GM12878 (cell line): Measurements from ENCODE around the gene ELFN2. TPM values are rescaled to one million over a fixed set of nuclear protein-coding genes. Genes with fewer than 3 reads are reported as not detected.

ENCODE experiments used
- ATAC-seq: fragments of 200-7000 bp; cut with Tn5 transposase; 3 replicates; pipeline ENCODE4 v1.9.1; 2020; ENCODE audit warnings: mild to moderate bottlenecking, moderate library complexity
- BruUV-seq: library from RNA; stranded (reverse); fragments of 400-500 nt; replicated peaks from 2 replicates; lab custom pipeline; 2021; lab: Mats Ljungman, UMichigan
- CTCF ChIA-PET: fragments of 300-600 bp; sonication (Branson Sonifier 250); formaldehyde crosslinking; extraction: SDS; loops from one replicate; lab custom pipeline; 2021; ENCODE audit warnings: inconsistent platforms; lab: Yijun Ruan, JAX
- POLR2A ChIA-PET: fragments of 350-600 bp; formaldehyde crosslinking; extraction: SDS; loops from one replicate; lab custom pipeline; 2021; ENCODE audit warnings: inconsistent platforms; lab: Charles Lee
- RAD21 ChIA-PET: fragments of 300-600 bp; sonication (Branson Sonifier 250); formaldehyde crosslinking; loops from one replicate; lab custom pipeline; 2023; ENCODE audit warnings: antibody characterized with exemption; ENCODE audit not compliant: unreplicated experiment; lab: Charles Lee
- SMC1A ChIA-PET: fragments of 300-600 bp; sonication (Branson Sonifier 250); formaldehyde crosslinking; loops from one replicate; lab custom pipeline; 2023; ENCODE audit not compliant: unreplicated experiment, uncharacterized antibody; lab: Charles Lee
- DNase-seq: peaks from one replicate; pipeline ENCODE4 v3.0.0-alpha.2; 2011; ENCODE audit warnings: low read depth, low spot score
- FAIRE-seq: peaks from 3 replicates; lab custom pipeline; 2011; peaks lifted over from hg19 to GRCh38; lab: Jason Lieb, UNC
- H2AFZ ChIP-seq: 2 replicates; pipeline ENCODE4 v1.6.0; 2011; ENCODE audit warnings: low read depth, low read length, control low read depth; ENCODE audit not compliant: control insufficient read depth
- H3K27ac ChIP-seq: 2 replicates; pipeline ENCODE4 v1.5.1; 2011; ENCODE audit warnings: control low read depth; ENCODE audit not compliant: control insufficient read depth, insufficient read depth
- H3K27me3 ChIP-seq, 2 experiments: replicated peaks in 1 of 2; 2 replicates each; pipeline versions ENCODE4 v1.6.0 to v1.6.1; 2011; ENCODE audit warnings: low read length in 1 of 2; ENCODE audit not compliant: control insufficient read depth in 2 of 2, insufficient read depth in 2 of 2
- H3K36me3 ChIP-seq, 2 experiments: 2 replicates each; pipeline ENCODE4 v1.5.1; 2011; ENCODE audit warnings: low read length in 1 of 2; ENCODE audit not compliant: control insufficient read depth in 2 of 2, insufficient read depth in 2 of 2
- H3K4me1 ChIP-seq: 2 replicates; pipeline ENCODE4 v1.6.1; 2011; ENCODE audit warnings: mild to moderate bottlenecking, low read length, moderate library complexity, mixed read lengths; ENCODE audit not compliant: control insufficient read depth, insufficient read depth
- H3K4me2 ChIP-seq: 2 replicates; pipeline ENCODE4 v1.6.0; 2011; ENCODE audit warnings: control low read depth; ENCODE audit not compliant: control insufficient read depth, insufficient read depth
- H3K4me3 ChIP-seq: fragments of 200-600 bp; sonication (generic); 2 replicates; pipeline ENCODE4 v1.5.1; 2016
- H3K79me2 ChIP-seq: 2 replicates; pipeline ENCODE4 v1.6.0; 2011; ENCODE audit warnings: low read length; ENCODE audit not compliant: control insufficient read depth, insufficient read depth
- H3K9ac ChIP-seq: 2 replicates; pipeline ENCODE4 v1.8.0; 2011; ENCODE audit warnings: low read length, control low read depth, mixed read lengths; ENCODE audit not compliant: control insufficient read depth, insufficient read depth
- H3K9me3 ChIP-seq: replicated peaks from 3 replicates; pipeline ENCODE4 v1.5.1; 2011; ENCODE audit warnings: mild to moderate bottlenecking, low read length; ENCODE audit not compliant: control insufficient read depth, insufficient read depth
- H4K20me1 ChIP-seq: 2 replicates; pipeline ENCODE4 v1.6.0; 2011; ENCODE audit not compliant: control insufficient read depth, insufficient read depth
- BCL3 ChIP-seq: IDR thresholded peaks from 2 replicates; pipeline ENCODE4 v1.6.1; 2011; ENCODE audit warnings: borderline replicate concordance, low read depth, mild to moderate bottlenecking, moderate library complexity, low read length; ENCODE audit not compliant: insufficient read depth, poor library complexity, severe bottlenecking
- FOXK2 ChIP-seq: fragments of 450-650 bp; IDR thresholded peaks from 2 replicates; pipeline ENCODE4 v1.6.1; 2017; ENCODE audit warnings: mild to moderate bottlenecking, moderate library complexity
- NR2F1 ChIP-seq: fragments of 450-650 bp; conservative IDR thresholded peaks from 2 replicates; pipeline ENCODE4 v1.6.1; 2017; ENCODE audit warnings: mild to moderate bottlenecking
- REST ChIP-seq: IDR thresholded peaks from 2 replicates; pipeline ENCODE4 v1.6.1; 2012; ENCODE audit warnings: mild to moderate bottlenecking, low read depth, low read length
- SMC3 ChIP-seq: IDR thresholded peaks from 2 replicates; pipeline ENCODE4 v1.6.1; 2011; ENCODE audit warnings: low read length, improper control_type of control experiment, borderline replicate concordance
- WGBS: methylation state at CpG from one replicate; pipeline ENCODE4 v1.1.6; 2016; ENCODE audit warnings: low lambda C conversion rate; ENCODE audit not compliant: insufficient replicate concordance, insufficient coverage; ENCODE audit errors: missing lambda C conversion rate; 5-methylcytosine and 5-hydroxymethylcytosine counted together
- in situ Hi-C: fragments of 300-500 bp; cut with MboI; formaldehyde crosslinking; loops from 9 replicates; pipeline ENCODE4 v1.14.3; 2018; ENCODE audit warnings: mixed read lengths
- intact Hi-C: fragments of 100-400 bp; cut with micrococcal nuclease; formaldehyde crosslinking; loops from one replicate; pipeline ENCODE4 v1.14.2; 2022; ENCODE audit not compliant: unreplicated experiment
- polyA plus RNA-seq, 11 experiments: library from polyadenylated mRNA; depleted of rRNA in 4 of 11; unstranded in 6 of 11; stranded (reverse) in 5 of 11; fragments of >200 nt; fragmentation: Nextera tagmentation in 4 of 11; fragmentation: Illumina TruSeq in 1 of 11; extraction: Ambion mirVana in 4 of 11; extraction: Trizol in 1 of 11; gene quantifications; 1 replicate in 1 of 11; 2 replicates in 10 of 11; pipeline versions ENCODE4 v1.2.1 to v1.2.3, GENCODE V29; 2011 to 2016; ENCODE audit warnings: inconsistent platforms in 2 of 11, missing spikeins in 2 of 11, low read depth in 1 of 11
- total RNA-seq, 4 experiments: library from RNA; depleted of rRNA in 3 of 4; stranded (reverse); fragments of >200 nt in 3 of 4; fragmentation: Illumina TruSeq in 1 of 4; extraction: Trizol in 1 of 4; gene quantifications; 2 replicates each; pipeline versions ENCODE4 v1.2.1 to v1.2.3, GENCODE V29; 2013 to 2021

ELFN2 gene
- total and polyA plus RNA-seq, 10 of the 15 experiments (the other 5 are each of a cell fraction or from before 2014, with no cell fraction given), result 0.03 to 0.05 TPM; not detected in 8

- in situ Hi-C loops, result no loop called here
Measured at GRCh38 chr22:37363261-37363992, 63.9 kb downstream of the ELFN2 start.

More at GRCh38 chr22:37363261-37363992, 63.9 kb downstream of the ELFN2 start:
- SMC1A ChIA-PET, result no interaction called here
- H3K4me1 ChIP-seq, result no peaks in the 10 kb centered on the region; the same call in 1 of the 2 replicates
- TF ChIP-seq BCL3, result no peak
- TF ChIP-seq SMC3, result no peak
- TF ChIP-seq FOXK2, result no peak
- TF ChIP-seq REST, result no peak
- no peak for TF ChIP-seq NR2F1
- H3K27me3 ChIP-seq, result no peaks in the 10 kb centered on the region
- POLR2A ChIA-PET, result no interaction called here
- RAD21 ChIA-PET, result no interaction called here
- no peak overlapping the region for H3K27ac ChIP-seq
- H3K9me3 ChIP-seq, result no peaks in the 10 kb centered on the region
- no peaks in the 10 kb centered on the region for H3K79me2 ChIP-seq
- ATAC-seq, result no peak
- intact Hi-C loops, result no loop called here
- no peak for DNase-seq
- no peak for FAIRE-seq
- no peak overlapping the region for H3K9ac ChIP-seq
- no TSS peak for BruUV-seq
- no peak overlapping the region for H3K4me3 ChIP-seq
- WGBS, result 51% methylated on average over 15 of the region's 15 CpGs
- H3K36me3 ChIP-seq, result no peaks in the 10 kb centered on the region
- no peaks in the 10 kb centered on the region for H4K20me1 ChIP-seq
- H2AFZ ChIP-seq, result no peak overlapping the region
- H3K4me2 ChIP-seq, result no peak overlapping the region
- CTCF ChIA-PET, result no interaction called here
